GM19397 (cell line): Measurements from ENCODE around the gene DOCK4.

Source experiments
- ATAC-seq: cut with Tn5 transposase; IDR thresholded peaks from one replicate; pipeline ENCODE4 v1.9.1; 2021; ENCODE audit warnings: mild to moderate bottlenecking, moderate library complexity; ENCODE audit not compliant: unreplicated experiment

The DOCK4 gene

GRCh38 chr7:111697771-111698170 lies 508.4 kb downstream of the DOCK4 start:
- ATAC-seq, result no peak

DNA sequence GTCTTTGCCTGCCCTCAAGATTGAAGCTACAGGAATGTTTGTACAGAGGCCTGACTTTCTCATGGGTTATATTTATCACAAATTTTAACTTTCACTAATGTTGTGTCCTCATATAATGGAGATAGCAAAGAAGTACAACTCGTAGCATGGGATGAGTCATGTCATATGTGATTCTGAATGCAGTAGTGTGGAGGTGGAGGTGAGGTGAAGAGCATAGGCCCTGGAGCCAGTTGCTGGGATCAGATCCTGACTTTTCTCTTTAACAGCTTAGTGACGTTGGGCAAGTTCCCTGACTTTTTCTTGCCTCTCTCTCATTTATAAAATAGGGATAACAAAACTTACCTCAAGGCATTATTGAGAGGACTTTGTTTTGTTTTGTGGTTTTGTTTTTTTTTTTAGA lies 511.8 kb downstream of the DOCK4 start:
- ATAC-seq, result no peak

- no peak for ATAC-seq
Observed at GRCh38 chr7:111690364-111691111, 515.7 kb downstream of the DOCK4 start.

GRCh38 chr7:111685349-111685748 lies 520.9 kb downstream of the DOCK4 start:
- no peak for ATAC-seq

DNA sequence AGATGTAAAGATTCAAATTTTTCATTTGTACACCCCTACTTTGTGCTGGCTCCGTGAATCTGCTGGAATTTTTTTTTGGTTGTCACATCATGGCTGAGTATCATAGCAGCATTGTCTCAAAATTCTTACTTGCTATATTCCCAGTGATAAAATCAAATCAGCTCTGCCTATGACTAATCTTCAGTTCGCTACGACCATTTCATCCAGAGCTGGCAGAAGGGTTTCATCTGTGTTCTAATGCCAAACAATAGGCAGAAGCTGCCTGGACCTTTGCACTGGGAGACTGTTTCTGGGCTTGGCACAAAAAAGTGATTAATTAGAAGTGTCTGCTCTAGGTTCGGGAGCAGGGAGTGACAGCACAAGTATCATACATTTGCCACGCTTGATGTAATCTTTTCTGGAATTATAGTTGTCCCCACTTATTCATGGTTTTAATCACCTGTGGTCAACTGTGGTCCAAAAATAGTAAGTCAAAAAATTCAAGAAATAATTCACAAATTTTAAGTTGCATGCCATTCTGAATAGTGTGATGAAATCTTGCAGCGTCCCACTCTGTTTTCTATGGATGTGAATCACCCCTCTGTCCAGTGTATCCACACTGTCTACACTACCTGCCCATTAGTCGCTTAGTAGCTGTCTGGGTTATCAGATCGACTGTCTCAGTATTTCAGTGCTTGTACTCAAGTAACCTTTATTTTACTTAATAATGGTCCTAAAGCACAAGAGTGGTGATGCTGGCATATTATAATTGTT lies 523.4 kb downstream of the DOCK4 start:
- ATAC-seq, result no peak

DNA sequence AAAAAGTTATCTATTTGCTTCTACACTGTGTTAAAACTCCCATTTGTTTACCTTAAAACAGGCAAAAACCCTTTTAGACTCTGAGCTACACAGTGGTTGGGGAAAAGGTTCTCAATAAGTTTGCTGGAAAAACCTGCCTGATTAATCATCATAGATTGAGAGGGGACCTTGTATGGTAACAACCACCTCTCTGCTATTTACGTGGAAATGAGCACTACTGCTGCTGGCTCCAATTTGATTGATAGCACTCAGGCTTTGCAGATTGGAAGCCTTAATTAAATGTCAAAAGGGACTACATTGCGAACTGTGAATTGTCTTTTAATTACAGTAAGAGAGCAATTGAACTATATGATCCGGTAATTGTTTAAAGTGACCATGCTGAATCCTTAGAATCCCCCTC lies 525.0 kb downstream of the DOCK4 start:
- ATAC-seq, result no peak

GRCh38 chr7:111678986-111679385 lies 527.2 kb downstream of the DOCK4 start:
- ATAC-seq, result no peak

DNA sequence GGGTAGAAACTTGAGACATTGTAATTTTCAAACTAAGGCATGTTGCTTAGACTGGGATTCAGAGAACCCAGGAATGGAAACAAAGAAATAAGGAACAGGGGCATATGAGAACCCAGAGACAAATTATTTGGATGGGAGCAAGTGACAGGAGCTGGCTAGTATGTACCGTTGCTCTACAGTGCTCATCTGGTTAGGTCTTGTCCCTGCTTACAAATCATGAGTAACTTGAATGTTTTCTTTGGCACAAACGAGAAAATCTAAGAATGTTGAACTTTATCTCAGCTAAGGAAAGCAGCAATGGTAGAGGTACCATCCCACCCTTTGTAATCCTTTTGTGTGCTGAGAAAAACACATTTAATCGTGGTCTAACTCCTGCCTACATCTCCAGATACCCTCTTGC lies 527.9 kb downstream of the DOCK4 start:
- ATAC-seq, result no peak

DNA sequence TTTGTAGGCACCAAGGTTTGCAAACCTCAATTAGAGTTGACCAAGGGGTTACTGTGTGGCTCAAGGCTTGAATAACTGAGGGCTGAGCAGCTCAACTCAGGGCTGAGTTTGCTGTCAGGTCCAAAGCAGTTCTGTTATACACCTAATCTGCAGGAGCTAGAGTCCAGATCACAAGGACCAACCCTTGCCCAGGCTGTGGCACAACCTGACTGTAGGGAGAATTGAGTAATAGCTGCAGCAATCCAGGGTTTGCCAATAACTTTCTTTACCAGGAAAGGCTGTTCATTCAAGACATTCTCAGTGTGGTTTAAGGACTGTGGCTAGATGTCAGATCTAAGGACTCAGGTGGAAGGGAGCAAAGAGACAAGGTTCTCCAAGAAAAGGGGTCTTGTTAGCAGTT lies 528.4 kb downstream of the DOCK4 start:
- no peak for ATAC-seq

- ATAC-seq, result no peak
Observed at GRCh38 chr7:111676811-111677210, 529.4 kb downstream of the DOCK4 start.
